Esophagus squamous epithelium (tissue), 5 donors: Measurements from ENCODE around the gene CSPG5. TPM values are rescaled to one million over a fixed set of nuclear protein-coding genes. Genes with fewer than 3 reads are reported as not detected.

ENCODE experiments used
- DNase-seq: peaks from one replicate; lab custom pipeline; 2025; lab: John Stamatoyannopoulos, UW
- H3K27ac ChIP-seq, 4 donors: fragments of 200-600 bp; sonication (generic); one replicate each; pipeline ENCODE4 v1.5.1; 2016 to 2019; ENCODE audit warnings: mild to moderate bottlenecking in 1 of 4
- H3K27me3 ChIP-seq, 4 donors: fragments of 200-600 bp; sonication (generic); 1 replicate in 3 of 4; 2 replicates in 1 of 4; pipeline versions ENCODE4 v1.5.1 to v1.6.0; 2017 to 2021; ENCODE audit warnings: antibody characterized with exemption in 1 of 4
- H3K36me3 ChIP-seq, 3 donors: fragments of 200-600 bp; sonication (generic); one replicate each; pipeline ENCODE4 v1.5.1; 2016 to 2019
- H3K4me1 ChIP-seq, 3 donors: fragments of 200-600 bp; sonication (generic); one replicate each; pipeline ENCODE4 v1.5.1; 2017 to 2019
- H3K4me3 ChIP-seq, 4 donors: fragments of 200-600 bp; sonication (generic); 1 replicate in 3 of 4; 2 replicates in 1 of 4; pipeline ENCODE4 v1.5.1; 2016 to 2019; ENCODE audit warnings: mild to moderate bottlenecking in 2 of 4, moderate library complexity in 1 of 4
- H3K9me3 ChIP-seq, 3 donors: fragments of 200-600 bp; sonication (generic); one replicate each; pipeline ENCODE4 v1.5.1; 2016 to 2019
- POLR2A ChIP-seq, 4 donors: fragments of 450-650 bp; IDR thresholded peaks; one replicate each; pipeline ENCODE4 v1.6.1; 2017; ENCODE audit warnings: antibody characterized with exemption in 4 of 4, mild to moderate bottlenecking in 4 of 4, moderate library complexity in 3 of 4
- WGBS, 2 donors: methylation state at CpG; one replicate each; pipeline ENCODE4 v1.1.5; 2018; 5-methylcytosine and 5-hydroxymethylcytosine counted together
- intact Hi-C: fragments of 100-400 bp; cut with DNase I; formaldehyde crosslinking; loops from one replicate; pipeline ENCODE4 v1.15.0; 2022
- total RNA-seq, 4 donors: library from RNA; depleted of rRNA; stranded (reverse); fragments of >200 nt; gene quantifications; one replicate each; pipeline ENCODE4 v1.1.0, GENCODE V29; 2016
- TF ChIP-seq, protein P1 (sequence below), 6 experiments: fragments of 450-650 bp in 4 of 6; fragments of 200-600 bp in 2 of 6; sonication (generic) in 2 of 6; IDR thresholded peaks; one replicate each; pipeline ENCODE4 v1.5.1; 2016 to 2019; ENCODE audit warnings: antibody characterized with exemption in 6 of 6, mild to moderate bottlenecking in 4 of 6, moderate library complexity in 4 of 6
- donor health status: DM: yes; HTN: yes; CAD: no.

The CSPG5 gene
- total RNA-seq, 4 donors from 2014 or later, result 0.19 to 0.32 (median 0.31) TPM; not detected in 1

DNA sequence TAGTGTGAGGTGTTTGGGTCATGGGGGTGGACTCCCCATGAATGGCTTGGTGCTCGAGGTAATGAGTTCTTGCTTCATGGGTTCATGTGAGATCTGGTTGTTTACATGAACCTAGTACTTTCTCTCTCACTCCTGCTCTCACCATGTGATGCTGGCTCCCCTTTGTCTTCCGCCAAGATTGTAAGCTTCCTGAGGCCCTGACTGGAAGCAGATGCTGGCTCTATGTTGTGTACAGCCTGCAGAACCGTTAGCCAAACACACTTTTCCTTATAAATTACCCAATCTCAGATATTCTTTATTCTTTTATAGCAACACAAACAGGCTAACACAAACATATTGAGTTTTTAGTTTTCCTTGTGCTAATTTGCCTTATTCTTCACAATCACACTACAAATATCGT lies 3.2 kb upstream of the CSPG5 start:
- H3K27ac ChIP-seq, result no peak overlapping the region
- DNase-seq, result no peak
- intact Hi-C loops, result no loop called here
- H3K27me3 ChIP-seq, result peaks cover 0 to 30% (median 1%) of the 10 kb centered on the region in 4 donors
- TF ChIP-seq POLR2A (IDR thresholded peaks at IDR 0.05), result no peak
- TF ChIP-seq, protein P1, sequence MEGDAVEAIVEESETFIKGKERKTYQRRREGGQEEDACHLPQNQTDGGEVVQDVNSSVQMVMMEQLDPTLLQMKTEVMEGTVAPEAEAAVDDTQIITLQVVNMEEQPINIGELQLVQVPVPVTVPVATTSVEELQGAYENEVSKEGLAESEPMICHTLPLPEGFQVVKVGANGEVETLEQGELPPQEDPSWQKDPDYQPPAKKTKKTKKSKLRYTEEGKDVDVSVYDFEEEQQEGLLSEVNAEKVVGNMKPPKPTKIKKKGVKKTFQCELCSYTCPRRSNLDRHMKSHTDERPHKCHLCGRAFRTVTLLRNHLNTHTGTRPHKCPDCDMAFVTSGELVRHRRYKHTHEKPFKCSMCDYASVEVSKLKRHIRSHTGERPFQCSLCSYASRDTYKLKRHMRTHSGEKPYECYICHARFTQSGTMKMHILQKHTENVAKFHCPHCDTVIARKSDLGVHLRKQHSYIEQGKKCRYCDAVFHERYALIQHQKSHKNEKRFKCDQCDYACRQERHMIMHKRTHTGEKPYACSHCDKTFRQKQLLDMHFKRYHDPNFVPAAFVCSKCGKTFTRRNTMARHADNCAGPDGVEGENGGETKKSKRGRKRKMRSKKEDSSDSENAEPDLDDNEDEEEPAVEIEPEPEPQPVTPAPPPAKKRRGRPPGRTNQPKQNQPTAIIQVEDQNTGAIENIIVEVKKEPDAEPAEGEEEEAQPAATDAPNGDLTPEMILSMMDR (IDR thresholded peaks at IDR 0.05), result no peak
- WGBS, 2 donors, result 76 to 85% methylated on average over 4 of the region's 4 CpGs
- H3K9me3 ChIP-seq, result no peaks in the 10 kb centered on the region
- H3K36me3 ChIP-seq, result peaks cover 0 to 23% (median 0%) of the 10 kb centered on the region in 3 donors
- H3K4me3 ChIP-seq, result no peak overlapping the region
- H3K4me1 ChIP-seq, result peaks cover 10 to 22% (median 11%) of the 10 kb centered on the region in 3 donors

DNA sequence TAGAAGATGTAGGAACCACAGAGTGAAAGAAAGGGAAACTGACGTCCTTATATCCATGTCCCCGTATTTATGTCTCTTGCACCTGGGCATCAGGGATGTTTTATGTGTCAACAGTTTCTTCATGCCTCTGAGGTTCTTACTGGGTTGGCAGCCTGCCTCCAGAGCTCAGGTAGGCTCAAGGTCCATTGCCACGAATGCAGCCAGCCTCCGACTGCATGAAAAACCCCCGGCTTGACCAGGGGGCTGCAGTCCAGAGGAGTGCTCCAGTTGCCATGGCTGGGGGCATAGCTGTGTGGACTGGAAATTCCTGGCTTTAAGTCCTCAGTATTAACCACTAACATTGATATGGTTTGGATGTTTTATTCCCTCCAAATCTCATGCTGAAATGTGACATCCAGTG lies 2.8 kb upstream of the CSPG5 start:
- Histone ChIP-seq H3K27ac (no peak overlapping the region), H3K9me3 (no peaks in the 10 kb centered on the region), H3K36me3 (peaks cover 0 to 19% (median 0%) of the 10 kb centered on the region in 3 donors), H3K4me3 (no peak overlapping the region), H3K4me1 (peaks cover 10 to 22% (median 11%) of the 10 kb centered on the region in 3 donors), H3K27me3 (peaks cover 0 to 35% (median 1%) of the 10 kb centered on the region in 4 donors)
- 40 to 68% methylated on average over 3 to 5 of the region's 5 CpGs for WGBS, 2 donors
- no peak for TF ChIP-seq POLR2A (IDR thresholded peaks at IDR 0.05)
- TF ChIP-seq, protein P1 (IDR thresholded peaks at IDR 0.05), result no peak
- intact Hi-C loops, result no loop called here
- DNase-seq, result no peak

DNA sequence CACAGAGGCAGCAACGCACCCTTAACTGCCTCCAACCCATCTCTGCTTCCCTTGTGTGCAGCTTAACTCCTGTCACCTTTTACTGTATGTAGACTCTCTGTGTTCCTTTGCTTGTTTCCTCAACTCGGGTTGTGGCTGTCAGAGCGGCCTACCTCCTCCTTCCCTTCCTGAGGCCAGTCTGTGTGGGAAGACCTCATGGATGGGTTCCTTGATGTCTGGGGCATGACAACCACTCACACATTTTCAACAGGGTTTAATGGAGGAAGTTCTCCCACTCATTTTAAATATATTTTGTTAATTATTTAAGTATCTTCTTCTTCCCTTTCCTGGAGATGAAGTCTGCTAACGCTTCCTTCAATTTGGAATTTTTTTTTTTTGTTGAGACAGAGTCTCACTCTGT lies 1.8 kb upstream of the CSPG5 start:
- DNase-seq, result no peak

DNA sequence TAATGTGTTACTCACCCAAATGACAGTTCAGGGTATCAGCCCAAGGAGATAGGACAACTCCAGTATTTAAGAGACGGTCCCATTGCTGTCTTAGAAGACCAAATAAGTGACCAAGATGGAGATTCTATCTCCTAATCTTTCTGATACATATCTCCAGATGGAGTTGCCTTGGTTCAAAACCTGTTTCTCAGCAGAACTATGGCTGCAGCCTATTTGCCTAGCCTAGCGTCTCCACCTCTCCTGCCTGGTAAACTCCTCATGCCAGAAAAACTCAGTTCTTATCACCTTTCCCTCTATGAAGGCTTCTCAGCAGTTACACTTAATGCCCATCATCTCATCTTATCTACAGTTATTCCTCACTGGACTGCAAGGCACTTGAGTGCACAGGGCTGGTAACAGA lies 1.2 kb upstream of the CSPG5 start:
- Histone ChIP-seq H3K4me1 (peaks cover 10 to 22% (median 11%) of the 10 kb centered on the region in 3 donors), H3K27ac (no peak overlapping the region), H3K4me3 (no peak overlapping the region), H3K9me3 (no peaks in the 10 kb centered on the region), H3K27me3 (peaks cover 0 to 44% (median 1%) of the 10 kb centered on the region in 4 donors), H3K36me3 (peaks cover 0 to 4% (median 0%) of the 10 kb centered on the region in 3 donors)
- intact Hi-C loops, result no loop called here
- DNase-seq, result no peak
- TF ChIP-seq POLR2A (IDR thresholded peaks at IDR 0.05), result no peak
- TF ChIP-seq, protein P1 (IDR thresholded peaks at IDR 0.05), result no peak
- WGBS, 2 donors, result 82 to 90% methylated on average over 2 of the region's 2 CpGs

More for the DNA sequence above, 1.8 kb upstream of the CSPG5 start:
- Histone ChIP-seq H3K27me3 (peaks cover 0 to 41% (median 1%) of the 10 kb centered on the region in 4 donors), H3K9me3 (no peaks in the 10 kb centered on the region), H3K4me1 (peaks cover 10 to 22% (median 11%) of the 10 kb centered on the region in 3 donors), H3K4me3 (no peak overlapping the region), H3K27ac (no peak overlapping the region), H3K36me3 (peaks cover 0 to 10% (median 0%) of the 10 kb centered on the region in 3 donors)
- intact Hi-C loops, result no loop called here
- WGBS, 2 donors, result 64 to 71% methylated on average over 4 of the region's 4 CpGs
- TF ChIP-seq, protein P1 (IDR thresholded peaks at IDR 0.05), result no peak
- no peak for TF ChIP-seq POLR2A (IDR thresholded peaks at IDR 0.05)

DNA sequence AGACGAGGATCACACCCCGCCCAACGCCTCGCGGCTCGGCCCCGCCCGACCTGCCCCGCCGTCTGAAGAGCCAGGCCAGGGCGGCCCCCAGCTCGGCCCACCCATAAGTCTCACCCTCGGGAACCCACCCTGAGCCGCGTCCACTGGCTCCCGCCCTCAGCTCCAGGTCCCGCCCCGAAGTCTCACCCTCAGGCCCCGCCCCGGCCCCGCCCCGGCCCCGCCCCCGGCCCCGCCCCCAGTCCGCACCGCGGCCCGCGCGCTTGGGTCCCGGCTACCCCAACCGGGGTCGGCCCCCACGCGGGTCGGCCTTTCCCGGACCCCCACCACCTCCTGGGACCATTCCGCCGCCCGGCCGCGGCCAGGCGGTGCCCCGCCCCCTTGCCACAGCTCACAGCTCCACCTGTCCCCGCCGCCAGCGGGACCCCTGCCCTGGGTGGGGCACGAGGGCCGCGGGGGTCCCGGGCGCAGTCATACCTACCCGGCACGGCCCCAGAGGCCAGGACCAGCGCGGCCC lies 489 bp downstream of the CSPG5 start:
- intact Hi-C loops, result no loop called here
- Histone ChIP-seq H3K36me3 (no peaks in the 10 kb centered on the region), H3K4me3 (peak overlapping the region; percentile 57 to 84 (median 68)), H3K27me3 (peaks cover 0 to 59% (median 1%) of the 10 kb centered on the region in 4 donors), H3K27ac (no peak overlapping the region), H3K4me1 (peaks cover 10 to 22% (median 11%) of the 10 kb centered on the region in 3 donors), H3K9me3 (no peaks in the 10 kb centered on the region)
- DNase-seq, result no peak
- no CpG with 5 or more reads among the region's 57 CpGs for WGBS, 2 donors
- TF ChIP-seq, protein P1 (IDR thresholded peaks at IDR 0.05), result no peak
- TF ChIP-seq POLR2A (IDR thresholded peaks at IDR 0.05), result no peak
